Measurements from ENCODE around the gene RNF144A. TPM values are rescaled to one million over a fixed set of nuclear protein-coding genes. Genes with fewer than 3 reads are reported as not detected.

The RNF144A gene
- total and polyA plus RNA-seq, 2 donors (not counting 1 experiment from before 2014, with no cell fraction given), result 1.2 to 1.6 TPM

DNA sequence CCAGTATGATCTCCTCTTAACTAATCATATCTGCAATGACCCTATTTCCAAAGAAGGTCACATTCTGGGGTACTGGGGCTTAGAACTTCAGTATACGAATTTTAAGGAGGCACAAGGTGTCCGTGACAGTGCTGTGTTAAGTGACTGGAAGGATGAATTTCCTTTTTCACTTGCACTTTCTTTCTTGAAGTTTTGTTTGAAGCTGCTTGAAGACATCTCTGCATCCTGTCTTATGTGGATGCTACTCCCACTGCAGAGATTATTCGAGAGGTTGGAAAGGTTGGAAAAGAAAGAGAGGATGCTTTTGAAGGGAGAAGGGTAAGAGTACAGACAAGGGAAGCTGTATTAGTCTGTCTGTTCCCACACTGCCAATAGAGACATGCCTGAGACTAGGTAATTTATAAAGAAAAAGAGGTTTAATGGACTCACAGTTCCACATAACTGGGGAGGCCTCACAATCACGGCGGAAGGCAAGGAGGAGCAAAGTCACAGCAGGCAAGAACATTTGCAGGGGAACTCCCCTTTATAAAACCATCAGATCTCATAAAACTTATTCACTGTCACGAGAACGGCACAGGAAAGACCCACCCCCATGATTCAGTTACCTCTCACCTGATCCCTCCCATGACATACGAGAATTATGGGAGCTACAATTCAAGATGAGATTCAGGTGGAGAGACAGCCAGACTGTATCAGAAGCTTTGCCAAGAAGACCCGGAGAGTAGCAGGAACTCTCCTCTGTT is 3.6 kb upstream of the RNF144A start:
- CTCF ChIA-PET, result interaction anchor here (1.4 kb wide), 1 partner anchor 38 kb away, joined by 3 read pairs; no protein-coding TSS in a partner anchor
- intact Hi-C loops (cut with micrococcal nuclease), result no loop called here
- Histone ChIP-seq H3K4me2 (replicated peaks; ENCODE audit: low read depth, low read length, poor library complexity, severe bottlenecking) (no peak overlapping the region), H3K4me3 (ENCODE audit: control extremely low read depth in 1 of 5, extremely low read depth in 1 of 5, insufficient read depth in 1 of 5, low read depth in 2 of 5, low read length in 4 of 5) (no peak overlapping the region), H3K9me3 (ENCODE audit: control extremely low read depth in 1 of 3, control insufficient read depth in 2 of 3, insufficient read depth in 1 of 3, low read length in 2 of 3) (peaks cover 0 to 4% (median 0%) of the 10 kb centered on the region in 3 donors), H4K20me1 (ENCODE audit: control insufficient read depth, insufficient read depth, low read length, poor library complexity, severe bottlenecking) (no peaks in the 10 kb centered on the region), H3K27me3 (replicated peaks in 1 of 4; ENCODE audit: control extremely low read depth in 1 of 4, control insufficient read depth in 3 of 4, insufficient read depth in 4 of 4, low read length in 3 of 4) (peaks cover 0 to 11% (median 4%) of the 10 kb centered on the region in 4 experiments), H2AFZ (ENCODE audit: insufficient read depth, low read depth, low read length, poor library complexity, severe bottlenecking) (no peak overlapping the region), H3K36me3 (replicated peaks in 1 of 2; ENCODE audit: control extremely low read depth in 1 of 2, control insufficient read depth in 1 of 2, extremely low read depth in 1 of 2, insufficient read depth in 2 of 2, low read length in 1 of 2) (no peaks in the 10 kb centered on the region), H3K9ac (ENCODE audit: low read length) (no peak overlapping the region), H3K79me2 (ENCODE audit: control insufficient read depth, insufficient read depth, low read length) (no peaks in the 10 kb centered on the region), H3K27ac (ENCODE audit: low read length in 2 of 2) (no peak overlapping the region), H3K4me1 (ENCODE audit: control insufficient read depth in 2 of 2, insufficient read depth in 2 of 2, low read length in 2 of 2) (peaks cover 31 to 37% of the 10 kb centered on the region in 2 donors)
- DNase-seq (no peak), ATAC-seq (ENCODE audit: low read depth) (no peak)
- Mint-ChIP-seq H3K4me1 (peaks cover 26% of the 10 kb centered on the region), H3K27me3 (no peaks in the 10 kb centered on the region), H3K4me3 (no peak overlapping the region), H3K27ac (no peak overlapping the region), H3K9me3 (ENCODE audit: insufficient read depth) (no peaks in the 10 kb centered on the region)
- POLR2A ChIA-PET, result interaction anchor here (0.6 kb wide), 1 partner anchor 92 kb away, joined by 3 read pairs; no protein-coding TSS in a partner anchor
- no peak for TF ChIP-seq CTCF (IDR thresholded peaks at IDR 0.05)
- no peak for TF ChIP-seq EZH2 (IDR thresholded peaks at IDR 0.05; ENCODE audit: borderline replicate concordance, insufficient read depth, low read depth, low read length, poor library complexity, severe bottlenecking)
- 100% methylated on average over 4 of the region's 9 CpGs for WGBS (ENCODE audit: insufficient coverage)

DNA sequence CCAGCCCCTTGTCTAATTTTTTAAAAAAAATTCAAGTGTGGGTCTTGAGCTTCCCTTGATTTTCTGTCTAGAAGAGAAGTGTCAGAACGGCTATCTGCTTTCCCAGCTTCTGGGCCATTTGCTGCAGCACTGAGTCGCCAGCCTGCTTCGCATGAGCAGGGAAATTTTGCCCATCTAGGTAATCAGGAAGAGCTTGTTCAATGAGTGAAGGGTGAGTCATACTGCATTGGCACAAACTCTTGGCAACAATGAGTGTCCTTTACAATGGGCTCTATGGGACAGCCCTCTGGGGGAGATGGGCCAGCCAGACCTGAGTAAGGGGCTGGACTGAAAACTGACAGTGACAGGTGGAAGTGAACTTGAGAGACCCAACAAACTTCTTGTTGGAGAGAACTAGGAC is 2.4 kb upstream of the RNF144A start:
- ATAC-seq (ENCODE audit: low read depth) (no peak), DNase-seq (no peak)
- Mint-ChIP-seq H3K27ac (no peak overlapping the region), H3K4me1 (peaks cover 18% of the 10 kb centered on the region), H3K27me3 (peaks cover 8% of the 10 kb centered on the region), H3K9me3 (ENCODE audit: insufficient read depth) (no peaks in the 10 kb centered on the region), H3K4me3 (no peak overlapping the region)
- POLR2A ChIA-PET, result no interaction called here
- Histone ChIP-seq H3K9ac (ENCODE audit: low read length) (no peak overlapping the region), H3K9me3 (ENCODE audit: control extremely low read depth in 1 of 3, control insufficient read depth in 2 of 3, insufficient read depth in 1 of 3, low read length in 2 of 3) (peaks cover 0 to 9% (median 0%) of the 10 kb centered on the region in 3 donors), H4K20me1 (ENCODE audit: control insufficient read depth, insufficient read depth, low read length, poor library complexity, severe bottlenecking) (no peaks in the 10 kb centered on the region), H2AFZ (ENCODE audit: insufficient read depth, low read depth, low read length, poor library complexity, severe bottlenecking) (no peak overlapping the region), H3K36me3 (replicated peaks in 1 of 2; ENCODE audit: control extremely low read depth in 1 of 2, control insufficient read depth in 1 of 2, extremely low read depth in 1 of 2, insufficient read depth in 2 of 2, low read length in 1 of 2) (no peaks in the 10 kb centered on the region), H3K79me2 (ENCODE audit: control insufficient read depth, insufficient read depth, low read length) (no peaks in the 10 kb centered on the region), H3K4me3 (ENCODE audit: control extremely low read depth in 1 of 5, extremely low read depth in 1 of 5, insufficient read depth in 1 of 5, low read depth in 2 of 5, low read length in 4 of 5) (no peak overlapping the region), H3K27me3 (replicated peaks in 1 of 4; ENCODE audit: control extremely low read depth in 1 of 4, control insufficient read depth in 3 of 4, insufficient read depth in 4 of 4, low read length in 3 of 4) (peaks cover 0 to 17% (median 4%) of the 10 kb centered on the region in 4 experiments), H3K4me2 (replicated peaks; ENCODE audit: low read depth, low read length, poor library complexity, severe bottlenecking) (no peak overlapping the region), H3K27ac (ENCODE audit: low read length in 2 of 2) (no peak overlapping the region), H3K4me1 (ENCODE audit: control insufficient read depth in 2 of 2, insufficient read depth in 2 of 2, low read length in 2 of 2) (peaks cover 20 to 30% of the 10 kb centered on the region in 2 donors)
- WGBS (ENCODE audit: insufficient coverage), result 94% methylated on average over 3 of the region's 3 CpGs
- intact Hi-C loops (cut with micrococcal nuclease), result loop anchor here (5.0 kb wide), 2 partner anchors 48 to 87 kb away; partner anchors contain the start of gene CMPK2
- TF ChIP-seq EZH2 (IDR thresholded peaks at IDR 0.05; ENCODE audit: borderline replicate concordance, insufficient read depth, low read depth, low read length, poor library complexity, severe bottlenecking) (no peak), CTCF (IDR thresholded peaks at IDR 0.05) (no peak)
- CTCF ChIA-PET, result interaction anchor here (1.0 kb wide), 2 partner anchors 14 to 93 kb away, joined by 3 to 4 read pairs; no protein-coding TSS in a partner anchor
